Glomerular endothelial cell (primary cell): ENCODE measurements around the gene GAD2. TPM values are rescaled to one million over a fixed set of nuclear protein-coding genes. Genes with fewer than 3 reads are reported as not detected.

Experiments used
- DNase-seq: peaks from one replicate; pipeline ENCODE4 v3.0.0-alpha.2; 2011; ENCODE audit warnings: low read depth, low spot score; ENCODE audit errors: extremely low read depth
- total RNA-seq: library from RNA; depleted of rRNA; stranded (reverse); fragments of >200 nt; gene quantifications from 2 replicates; pipeline ENCODE4 v1.2.3, GENCODE V29; 2015

Gene GAD2
- total RNA-seq, 1 donor from 2014 or later = not detected

- no peak for DNase-seq
These were observed 5.0 kb downstream of the GAD2 start for GRCh38 chr10:26221541-26221940.

GRCh38 chr10:26222563-26222962 lies 6.0 kb downstream of the GAD2 start:
- no peak for DNase-seq

- DNase-seq = no peak
These were observed 8.7 kb downstream of the GAD2 start for GRCh38 chr10:26225322-26225721.

- DNase-seq = no peak
These were observed 11.2 kb downstream of the GAD2 start for GRCh38 chr10:26227786-26228185.

GRCh38 chr10:26232174-26232573 lies 15.6 kb downstream of the GAD2 start:
- DNase-seq = no peak

- DNase-seq = no peak
These were observed 19.2 kb downstream of the GAD2 start for GRCh38 chr10:26235761-26236160.

GRCh38 chr10:26238378-26238777 lies 21.8 kb downstream of the GAD2 start:
- no peak for DNase-seq

GRCh38 chr10:26242706-26243350 lies 26.3 kb downstream of the GAD2 start:
- DNase-seq = no peak

- DNase-seq = no peak
These were observed 26.8 kb downstream of the GAD2 start for GRCh38 chr10:26243351-26243720.

- DNase-seq = no peak
These were observed 33.1 kb downstream of the GAD2 start for GRCh38 chr10:26249681-26250080.

GRCh38 chr10:26251925-26252324 lies 35.4 kb downstream of the GAD2 start:
- no peak for DNase-seq

GRCh38 chr10:26254616-26255015 lies 38.0 kb downstream of the GAD2 start:
- no peak for DNase-seq

- DNase-seq = no peak
These were observed 42.8 kb downstream of the GAD2 start for GRCh38 chr10:26259341-26259740.

- DNase-seq = no peak
These were observed 53.2 kb downstream of the GAD2 start for GRCh38 chr10:26269754-26270153.

GRCh38 chr10:26274391-26274790 lies 57.8 kb downstream of the GAD2 start:
- DNase-seq = no peak

GRCh38 chr10:26278295-26278694 lies 61.7 kb downstream of the GAD2 start:
- DNase-seq = no peak

- no peak for DNase-seq
These were observed 73.7 kb downstream of the GAD2 start for GRCh38 chr10:26290236-26290635.

- DNase-seq = no peak
These were observed 75.3 kb downstream of the GAD2 start for GRCh38 chr10:26291721-26292480.

- DNase-seq = no peak
These were observed 79.8 kb downstream of the GAD2 start for GRCh38 chr10:26296360-26296759.

GRCh38 chr10:26300001-26300400 lies 83.4 kb downstream of the GAD2 start:
- no peak for DNase-seq

GRCh38 chr10:26303366-26303765 lies 86.8 kb downstream of the GAD2 start:
- DNase-seq = no peak

- DNase-seq = no peak
These were observed 93.8 kb downstream of the GAD2 start for GRCh38 chr10:26310361-26310760.
